ENCODE data around the gene PPP1R13B. TPM values are rescaled to one million over a fixed set of nuclear protein-coding genes. Genes with fewer than 3 reads are reported as not detected.
A peak's percentile ranks its signal among the peaks of the same experiment; 100 is the strongest.

Gene PPP1R13B
- total RNA-seq, 4 donors from 2014 or later, result 10.4 to 24.6 (median 11.8) TPM

- ATAC-seq (no peak), DNase-seq (no peak)
- in situ Hi-C loops (cut with MboI; ENCODE audit: low sequenced_read_pairs in 4 of 4) (no loop called here), intact Hi-C loops (cut with DNase I; ENCODE audit: low total_unique reads) (no loop called here)
- TF ChIP-seq POLR2A (IDR thresholded peaks at IDR 0.05) (no peak), CTCF (IDR thresholded peaks at IDR 0.05 in 4 of 5, conservative IDR thresholded peaks at IDR 0.05 in 1 of 5) (no peak)
- H3K9me3 ChIP-seq, result no peaks in the 10 kb centered on the region
- peak overlapping the region in 1 of 4 donors; percentile 58 for H3K27ac ChIP-seq
- H3K4me1 ChIP-seq, result peaks cover 5 to 38% of the 10 kb centered on the region in 2 donors
- H3K27me3 ChIP-seq, result no peaks in the 10 kb centered on the region
- H3K36me3 ChIP-seq, result peaks cover 0 to 40% of the 10 kb centered on the region in 2 donors
- H3K4me3 ChIP-seq, result no peak overlapping the region
These were observed 115.2 kb downstream of the PPP1R13B start for GRCh38 chr14:103731916-103732867.

GRCh38 chr14:103731481-103731880, 115.9 kb downstream of the PPP1R13B start:
- in situ Hi-C loops (cut with MboI; ENCODE audit: low sequenced_read_pairs in 4 of 4), result no loop called here
- TF ChIP-seq CTCF (IDR thresholded peaks at IDR 0.05 in 4 of 5, conservative IDR thresholded peaks at IDR 0.05 in 1 of 5), result no peak
- TF ChIP-seq POLR2A (IDR thresholded peaks at IDR 0.05), result no peak
- no peak for DNase-seq
- H3K36me3 ChIP-seq, result peaks cover 0 to 40% of the 10 kb centered on the region in 2 donors
- peaks cover 5 to 31% of the 10 kb centered on the region in 2 donors for H3K4me1 ChIP-seq
- no peak for ATAC-seq
- H3K27me3 ChIP-seq, result no peaks in the 10 kb centered on the region
- H3K27ac ChIP-seq, result no peak overlapping the region
- intact Hi-C loops (cut with DNase I; ENCODE audit: low total_unique reads), result no loop called here
- no peak overlapping the region for H3K4me3 ChIP-seq
- H3K9me3 ChIP-seq, result no peaks in the 10 kb centered on the region

GRCh38 chr14:103730490-103731035, 116.8 kb downstream of the PPP1R13B start:
- Histone ChIP-seq H3K27me3 (no peaks in the 10 kb centered on the region), H3K4me3 (no peak overlapping the region), H3K4me1 (peaks cover 5 to 24% of the 10 kb centered on the region in 2 donors), H3K36me3 (peaks cover 0 to 34% of the 10 kb centered on the region in 2 donors), H3K27ac (peak overlapping the region; percentile 48 to 78 (median 56)), H3K9me3 (no peaks in the 10 kb centered on the region)
- DNase-seq (peak; percentile 70 to 77), ATAC-seq (peak; percentile 82 to 84)
- TF ChIP-seq CTCF (IDR thresholded peaks at IDR 0.05 in 4 of 5, conservative IDR thresholded peaks at IDR 0.05 in 1 of 5) (no peak), POLR2A (IDR thresholded peaks at IDR 0.05) (no peak)
- intact Hi-C loops (cut with DNase I; ENCODE audit: low total_unique reads) (no loop called here), in situ Hi-C loops (cut with MboI; ENCODE audit: low sequenced_read_pairs in 4 of 4) (no loop called here)

- DNase-seq, result no peak
- no peaks in the 10 kb centered on the region for H3K9me3 ChIP-seq
- peak overlapping the region; percentile 48 to 78 (median 56) for H3K27ac ChIP-seq
- H3K4me1 ChIP-seq, result peaks cover 5 to 18% of the 10 kb centered on the region in 2 donors
- peaks cover 0 to 34% of the 10 kb centered on the region in 2 donors for H3K36me3 ChIP-seq
- TF ChIP-seq CTCF (IDR thresholded peaks at IDR 0.05 in 4 of 5, conservative IDR thresholded peaks at IDR 0.05 in 1 of 5) (no peak), POLR2A (IDR thresholded peaks at IDR 0.05) (no peak)
- in situ Hi-C loops (cut with MboI; ENCODE audit: low sequenced_read_pairs in 4 of 4), result no loop called here
- no peak for ATAC-seq
- H3K4me3 ChIP-seq, result no peak overlapping the region
- no peaks in the 10 kb centered on the region for H3K27me3 ChIP-seq
- intact Hi-C loops (cut with DNase I; ENCODE audit: low total_unique reads), result no loop called here
These were observed 117.6 kb downstream of the PPP1R13B start for GRCh38 chr14:103729496-103730448.
